Loucy (cell line): ENCODE measurements around the gene ARID1B.

Source experiments
- EZH2phosphoT487 ChIP-seq: fragments of 200-600 bp; IDR thresholded peaks from 2 replicates; pipeline ENCODE4 v1.6.1; 2018; ENCODE audit warnings: antibody characterized with exemption, mild to moderate bottlenecking, moderate library complexity, borderline replicate concordance
- TF ChIP-seq, protein P1 (sequence below): fragments of 200-600 bp; sonication (generic); conservative IDR thresholded peaks from 2 replicates; pipeline ENCODE4 v1.5.1; 2014; ENCODE audit warnings: mild to moderate bottlenecking, antibody characterized with exemption, low read length

DNA sequence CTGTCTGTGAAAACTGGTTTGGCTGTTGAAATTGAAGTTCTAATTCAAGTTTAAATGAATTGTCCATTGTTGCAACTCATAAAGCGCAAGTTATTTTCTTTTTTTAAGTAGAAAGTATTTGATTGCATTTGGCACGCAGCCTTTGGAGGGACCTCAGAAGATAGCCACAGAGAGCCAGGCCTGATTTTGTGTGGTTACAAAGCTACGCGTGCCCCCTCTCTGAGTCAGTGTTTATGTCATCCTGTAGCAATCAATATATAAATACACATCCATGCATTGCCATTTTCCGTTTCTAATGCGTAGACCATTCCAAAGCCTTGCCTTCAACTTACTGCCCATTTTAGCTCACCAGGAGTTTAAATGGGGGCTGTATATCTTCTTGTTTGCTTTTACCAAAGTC lies 372.9 kb downstream of the ARID1B start:
- TF ChIP-seq, protein P1, sequence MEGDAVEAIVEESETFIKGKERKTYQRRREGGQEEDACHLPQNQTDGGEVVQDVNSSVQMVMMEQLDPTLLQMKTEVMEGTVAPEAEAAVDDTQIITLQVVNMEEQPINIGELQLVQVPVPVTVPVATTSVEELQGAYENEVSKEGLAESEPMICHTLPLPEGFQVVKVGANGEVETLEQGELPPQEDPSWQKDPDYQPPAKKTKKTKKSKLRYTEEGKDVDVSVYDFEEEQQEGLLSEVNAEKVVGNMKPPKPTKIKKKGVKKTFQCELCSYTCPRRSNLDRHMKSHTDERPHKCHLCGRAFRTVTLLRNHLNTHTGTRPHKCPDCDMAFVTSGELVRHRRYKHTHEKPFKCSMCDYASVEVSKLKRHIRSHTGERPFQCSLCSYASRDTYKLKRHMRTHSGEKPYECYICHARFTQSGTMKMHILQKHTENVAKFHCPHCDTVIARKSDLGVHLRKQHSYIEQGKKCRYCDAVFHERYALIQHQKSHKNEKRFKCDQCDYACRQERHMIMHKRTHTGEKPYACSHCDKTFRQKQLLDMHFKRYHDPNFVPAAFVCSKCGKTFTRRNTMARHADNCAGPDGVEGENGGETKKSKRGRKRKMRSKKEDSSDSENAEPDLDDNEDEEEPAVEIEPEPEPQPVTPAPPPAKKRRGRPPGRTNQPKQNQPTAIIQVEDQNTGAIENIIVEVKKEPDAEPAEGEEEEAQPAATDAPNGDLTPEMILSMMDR, result no peak
- no peak for TF ChIP-seq EZH2phosphoT487
